ENCODE data around the gene SLC35G3. TPM values are rescaled to one million over a fixed set of nuclear protein-coding genes. Genes with fewer than 3 reads are reported as not detected.
"Not testable (repeated sequence)": the region's sequence is repeated elsewhere in the genome, so short reads cannot be mapped to it uniquely, and the experiment has no call there.

The SLC35G3 gene
- total RNA-seq, 1 experiment from 2014 or later: not detected

GRCh38 chr17:35176897-35177296 lies 17.3 kb downstream of the SLC35G3 start:
- no peak for DNase-seq
- H3K36me3 ChIP-seq: no peaks in the 10 kb centered on the region
- H3K9me3 ChIP-seq: no peaks in the 10 kb centered on the region
- no peaks in the 10 kb centered on the region for H3K27me3 ChIP-seq
- no peak overlapping the region for H3K4me3 ChIP-seq

DNA sequence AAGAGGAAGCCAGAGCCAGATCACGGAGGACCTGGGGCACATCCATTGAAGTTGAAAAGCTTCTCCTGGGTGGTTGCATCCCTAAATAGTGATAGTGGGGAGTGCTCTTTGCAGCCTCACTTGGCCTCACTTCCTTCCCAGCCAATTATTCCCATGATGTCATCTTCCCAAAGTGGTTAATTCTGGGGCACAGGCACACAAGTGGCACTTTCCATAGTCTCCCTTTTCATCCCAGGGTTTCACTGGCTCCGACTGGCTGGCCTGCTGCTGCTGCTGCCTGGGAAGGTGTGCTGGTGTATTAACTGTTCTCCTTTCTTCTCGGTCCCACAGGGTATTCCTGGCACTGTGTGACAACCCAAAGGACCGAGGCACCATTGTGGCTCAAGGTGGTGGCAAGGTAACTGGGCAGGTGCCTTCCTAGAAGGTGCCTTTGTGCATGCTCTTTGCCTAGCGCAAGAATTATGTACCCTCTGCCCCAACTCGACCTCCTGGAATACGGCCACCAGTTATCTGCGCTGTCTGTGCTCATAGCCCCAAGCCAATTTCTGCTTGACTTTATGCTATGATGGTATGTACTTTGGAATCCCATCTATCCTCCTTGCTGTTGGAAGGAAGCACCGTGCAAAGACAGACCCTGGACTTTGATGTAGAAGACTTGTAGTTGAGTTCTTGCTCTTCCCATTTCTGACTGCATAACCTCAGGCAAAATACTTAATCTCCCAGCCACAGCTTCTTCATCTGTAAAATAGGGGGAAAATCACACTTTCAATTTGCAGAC lies 18.4 kb downstream of the SLC35G3 start:
- H3K9me3 ChIP-seq: no peaks in the 10 kb centered on the region
- no peak overlapping the region for H3K4me3 ChIP-seq
- H3K36me3 ChIP-seq: no peaks in the 10 kb centered on the region
- no peaks in the 10 kb centered on the region for H3K27me3 ChIP-seq
- no peak for DNase-seq

- no peaks in the 10 kb centered on the region for H3K9me3 ChIP-seq
- no peaks in the 10 kb centered on the region for H3K36me3 ChIP-seq
- no peaks in the 10 kb centered on the region for H3K27me3 ChIP-seq
- no peak for DNase-seq
- no peak overlapping the region for H3K4me3 ChIP-seq
These were observed 19.3 kb downstream of the SLC35G3 start for GRCh38 chr17:35174835-35175334.

- not testable (repeated sequence) for H3K9me3 ChIP-seq, H3K4me3 ChIP-seq, H3K27me3 ChIP-seq, DNase-seq, H3K36me3 ChIP-seq
These were observed 21.9 kb downstream of the SLC35G3 start for GRCh38 chr17:35172321-35172720.

GRCh38 chr17:35171834-35172233 lies 22.4 kb downstream of the SLC35G3 start:
- H3K27me3 ChIP-seq: no peaks in the 10 kb centered on the region
- H3K9me3 ChIP-seq: no peaks in the 10 kb centered on the region
- no peak overlapping the region for H3K4me3 ChIP-seq
- DNase-seq: no peak
- no peaks in the 10 kb centered on the region for H3K36me3 ChIP-seq

- DNase-seq: no peak
- H3K36me3 ChIP-seq: no peaks in the 10 kb centered on the region
- H3K4me3 ChIP-seq: no peak overlapping the region
- H3K27me3 ChIP-seq: no peaks in the 10 kb centered on the region
- no peaks in the 10 kb centered on the region for H3K9me3 ChIP-seq
These were observed 23.0 kb downstream of the SLC35G3 start for GRCh38 chr17:35170968-35171771.

DNA sequence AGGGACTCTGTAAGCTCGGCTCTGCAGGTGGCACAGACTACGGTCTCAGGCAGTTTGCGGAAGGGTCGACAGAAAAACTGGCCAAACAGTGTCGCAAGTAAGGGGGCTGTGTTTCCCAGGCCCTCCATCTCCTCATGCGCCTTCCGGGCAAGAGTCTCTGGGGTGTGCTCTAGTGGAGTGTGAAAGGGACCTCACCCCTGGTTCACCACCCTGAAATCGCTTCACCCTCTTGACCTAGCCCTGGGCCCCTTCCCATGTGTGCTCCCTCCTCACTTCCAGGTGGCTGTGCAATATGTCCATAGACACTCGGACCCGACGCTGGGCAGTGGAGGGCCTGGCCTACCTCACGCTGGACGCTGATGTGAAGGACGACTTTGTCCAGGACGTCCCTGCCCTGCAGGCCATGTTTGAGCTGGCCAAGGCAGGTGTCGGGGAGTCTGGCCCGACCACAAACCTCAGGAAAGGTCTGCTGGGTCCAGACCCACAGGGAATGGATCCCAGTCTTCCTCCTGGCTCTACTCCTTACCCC lies 24.3 kb downstream of the SLC35G3 start:
- Histone ChIP-seq H3K9me3 (no peaks in the 10 kb centered on the region), H3K27me3 (no peaks in the 10 kb centered on the region), H3K36me3 (no peaks in the 10 kb centered on the region), H3K4me3 (no peak overlapping the region)
- DNase-seq: no peak

GRCh38 chr17:35167666-35168065 lies 26.5 kb downstream of the SLC35G3 start:
- no peaks in the 10 kb centered on the region for H3K36me3 ChIP-seq
- no peaks in the 10 kb centered on the region for H3K9me3 ChIP-seq
- no peak overlapping the region for H3K4me3 ChIP-seq
- no peaks in the 10 kb centered on the region for H3K27me3 ChIP-seq
- no peak for DNase-seq

GRCh38 chr17:35167046-35167445 lies 27.1 kb downstream of the SLC35G3 start:
- H3K9me3 ChIP-seq: no peaks in the 10 kb centered on the region
- no peaks in the 10 kb centered on the region for H3K36me3 ChIP-seq
- DNase-seq: no peak
- H3K4me3 ChIP-seq: no peak overlapping the region
- no peaks in the 10 kb centered on the region for H3K27me3 ChIP-seq

DNA sequence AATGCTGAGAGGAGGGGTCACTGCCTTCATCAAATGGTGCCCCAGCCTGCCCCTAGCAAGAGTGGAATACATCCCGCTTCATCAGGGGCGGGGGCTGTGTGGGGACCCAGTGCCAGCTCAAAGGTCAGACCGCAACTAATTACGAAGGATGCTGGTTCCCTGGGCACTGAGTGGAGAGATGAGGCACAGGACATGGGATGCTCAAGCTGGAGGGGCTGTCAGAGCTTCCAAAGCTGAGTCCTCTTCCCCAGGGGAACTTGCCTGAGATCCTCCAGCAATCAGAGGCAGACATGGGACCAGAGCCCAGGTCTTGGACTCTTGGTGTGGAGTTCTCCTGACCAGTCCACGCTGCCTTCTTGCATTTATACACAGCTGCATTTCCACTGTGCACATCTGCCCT lies 27.7 kb downstream of the SLC35G3 start:
- no peak for DNase-seq

GRCh38 chr17:35164716-35165115 lies 29.5 kb downstream of the SLC35G3 start:
- no peaks in the 10 kb centered on the region for H3K27me3 ChIP-seq
- H3K4me3 ChIP-seq: no peak overlapping the region
- no peak for DNase-seq
- no peaks in the 10 kb centered on the region for H3K9me3 ChIP-seq
- no peaks in the 10 kb centered on the region for H3K36me3 ChIP-seq

More for the DNA sequence above, 27.7 kb downstream of the SLC35G3 start:
- Histone ChIP-seq H3K27me3 (no peaks in the 10 kb centered on the region), H3K9me3 (no peaks in the 10 kb centered on the region), H3K36me3 (no peaks in the 10 kb centered on the region), H3K4me3 (no peak overlapping the region)

GRCh38 chr17:35163886-35164285 lies 30.3 kb downstream of the SLC35G3 start:
- Histone ChIP-seq H3K9me3 (no peaks in the 10 kb centered on the region), H3K4me3 (no peak overlapping the region), H3K27me3 (no peaks in the 10 kb centered on the region), H3K36me3 (no peaks in the 10 kb centered on the region)
- DNase-seq: no peak

- Histone ChIP-seq H3K36me3 (no peaks in the 10 kb centered on the region), H3K4me3 (no peak overlapping the region), H3K9me3 (no peaks in the 10 kb centered on the region), H3K27me3 (no peaks in the 10 kb centered on the region)
- DNase-seq: no peak
These were observed 31.4 kb downstream of the SLC35G3 start for GRCh38 chr17:35162755-35163154.

DNA sequence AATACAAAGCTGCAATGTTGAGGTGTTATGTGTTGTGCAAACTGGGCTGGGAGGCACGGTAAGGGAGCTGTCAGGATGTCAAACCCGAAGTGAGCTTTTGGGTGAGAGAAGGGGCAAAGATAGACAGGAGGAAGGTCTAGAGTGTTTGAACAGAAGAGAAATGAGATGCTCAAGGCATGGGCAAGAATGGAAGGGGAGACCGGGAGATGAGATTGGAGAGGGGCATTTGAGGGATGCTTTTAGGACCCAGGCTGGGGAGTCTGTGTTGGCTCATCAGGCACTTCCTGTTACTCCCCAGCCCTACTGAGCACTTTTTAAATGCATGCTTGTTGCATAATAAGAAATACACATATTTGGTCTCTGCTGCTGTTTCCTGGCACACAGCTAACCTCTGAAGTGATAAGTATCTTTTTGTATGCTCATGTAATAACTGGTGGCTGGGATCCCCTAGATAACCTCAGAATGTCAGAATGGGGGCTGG lies 32.9 kb downstream of the SLC35G3 start:
- Histone ChIP-seq H3K27me3 (no peaks in the 10 kb centered on the region), H3K9me3 (no peaks in the 10 kb centered on the region), H3K4me3 (no peak overlapping the region), H3K36me3 (no peaks in the 10 kb centered on the region)
- no peak for DNase-seq

GRCh38 chr17:35160354-35161201 lies 33.6 kb downstream of the SLC35G3 start:
- no peaks in the 10 kb centered on the region for H3K36me3 ChIP-seq
- H3K4me3 ChIP-seq: no peak overlapping the region
- DNase-seq: no peak
- H3K9me3 ChIP-seq: no peaks in the 10 kb centered on the region
- H3K27me3 ChIP-seq: no peaks in the 10 kb centered on the region

DNA sequence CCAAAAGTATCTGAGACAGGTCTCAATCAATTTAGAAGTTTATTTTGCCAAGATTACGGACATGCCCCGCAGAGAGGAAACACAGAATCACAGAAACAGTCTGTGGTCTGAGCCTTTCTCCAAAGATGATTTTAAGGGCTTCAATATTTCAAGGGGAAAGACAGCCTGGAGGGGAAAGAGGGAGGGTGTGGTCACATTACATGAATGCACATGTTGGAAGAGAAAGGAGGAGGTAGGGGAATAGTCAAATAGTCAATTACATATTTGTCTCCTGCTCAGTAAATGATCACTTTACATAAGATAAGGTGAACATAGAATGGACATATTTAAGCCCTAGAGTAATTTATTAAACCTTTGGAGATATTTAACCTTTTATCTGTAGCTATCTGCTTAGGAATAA lies 34.3 kb downstream of the SLC35G3 start:
- no peaks in the 10 kb centered on the region for H3K36me3 ChIP-seq
- H3K9me3 ChIP-seq: no peaks in the 10 kb centered on the region
- H3K4me3 ChIP-seq: no peak overlapping the region
- no peak for DNase-seq
- no peaks in the 10 kb centered on the region for H3K27me3 ChIP-seq
